GM23338 (cell line): Measurements from ENCODE around the gene STRBP. TPM values are rescaled to one million over a fixed set of nuclear protein-coding genes. Genes with fewer than 3 reads are reported as not detected.
A peak's percentile ranks its signal among the peaks of the same experiment; 100 is the strongest.

ENCODE experiments used
- ATAC-seq: fragments of 200-7000 bp; cut with Tn5 transposase; 3 replicates; pipeline ENCODE4 v1.9.1; 2020
- DNase-seq: peaks from one replicate; pipeline ENCODE4 v3.0.0-alpha.2; 2015; ENCODE audit warnings: low spot score
- H2AFZ ChIP-seq: fragments of 200-600 bp; sonication (generic); 2 replicates; pipeline ENCODE4 v1.8.0; 2016; ENCODE audit warnings: antibody characterized with exemption, mild to moderate bottlenecking, moderate library complexity
- H3F3A ChIP-seq: fragments of 200-600 bp; sonication (generic); replicated peaks from 2 replicates; pipeline ENCODE4 v1.8.0; 2017; ENCODE audit warnings: antibody characterized with exemption, mixed run types, low read depth
- H3K27ac ChIP-seq: fragments of 200-600 bp; sonication (generic); 2 replicates; pipeline ENCODE4 v1.6.1; 2016; ENCODE audit warnings: low read depth
- H3K27me3 ChIP-seq: fragments of 200-600 bp; sonication (generic); 2 replicates; pipeline ENCODE4 v1.8.0; 2016; ENCODE audit warnings: mild to moderate bottlenecking, mixed run types, moderate library complexity; ENCODE audit not compliant: insufficient read depth
- H3K36me3 ChIP-seq: fragments of 200-600 bp; sonication (generic); 2 replicates; pipeline ENCODE4 v1.8.0; 2016; ENCODE audit warnings: mild to moderate bottlenecking; ENCODE audit not compliant: insufficient read depth
- H3K4me1 ChIP-seq: fragments of 200-600 bp; sonication (generic); 2 replicates; pipeline ENCODE4 v1.8.0; 2016; ENCODE audit warnings: mild to moderate bottlenecking, moderate library complexity; ENCODE audit not compliant: insufficient read depth
- H3K4me2 ChIP-seq: fragments of 200-600 bp; sonication (generic); 2 replicates; pipeline ENCODE4 v1.7.1; 2017; ENCODE audit warnings: mixed run types
- H3K4me3 ChIP-seq: fragments of 200-600 bp; sonication (generic); 2 replicates; pipeline ENCODE4 v1.6.1; 2016; ENCODE audit warnings: mixed run types
- H3K79me2 ChIP-seq: fragments of 200-600 bp; sonication (generic); replicated peaks from 2 replicates; pipeline ENCODE4 v1.8.0; 2017; ENCODE audit warnings: mild to moderate bottlenecking; ENCODE audit not compliant: insufficient read depth
- H3K9me2 ChIP-seq: fragments of 200-600 bp; sonication (generic); 2 replicates; pipeline ENCODE4 v1.8.0; 2017; ENCODE audit not compliant: insufficient read depth
- H4K20me1 ChIP-seq: fragments of 200-600 bp; sonication (generic); replicated peaks from 2 replicates; pipeline ENCODE4 v1.8.0; 2017; ENCODE audit warnings: mild to moderate bottlenecking; ENCODE audit not compliant: insufficient read depth
- H3K27ac Mint-ChIP-seq: 2 replicates; pipeline ENCODE4 v1.8.0; 2020; ENCODE audit warnings: inconsistent platforms, mild to moderate bottlenecking, moderate library complexity, mixed read lengths
- H3K27me3 Mint-ChIP-seq: 3 replicates; pipeline ENCODE4 v1.8.0; 2022; ENCODE audit warnings: low read depth, mild to moderate bottlenecking, moderate library complexity, mixed read lengths, inconsistent platforms; ENCODE audit not compliant: insufficient read depth, poor library complexity
- H3K36me3 Mint-ChIP-seq: 3 replicates; pipeline ENCODE4 v1.8.0; 2021; ENCODE audit warnings: low read depth, mild to moderate bottlenecking, inconsistent platforms, moderate library complexity, mixed read lengths
- H3K4me1 Mint-ChIP-seq: 3 replicates; pipeline ENCODE4 v1.8.0; 2020; ENCODE audit warnings: mild to moderate bottlenecking, inconsistent platforms, mixed read lengths
- H3K4me3 Mint-ChIP-seq: 3 replicates; pipeline ENCODE4 v1.8.0; 2021; ENCODE audit warnings: moderate library complexity, mild to moderate bottlenecking, inconsistent platforms, mixed read lengths
- H3K9me3 Mint-ChIP-seq: 3 replicates; pipeline ENCODE4 v1.8.0; 2020; ENCODE audit warnings: moderate library complexity, mild to moderate bottlenecking, inconsistent platforms, mixed read lengths
- CREB1 ChIP-seq: fragments of 250-450 bp; sonication (Bioruptor Pico); IDR thresholded peaks from 2 replicates; pipeline ENCODE4 v1.5.0; 2020; ENCODE audit warnings: low read depth, mild to moderate bottlenecking, moderate library complexity
- CTCF ChIP-seq, 2 experiments: fragments of 200-600 bp in 1 of 2; sonication (generic) in 1 of 2; conservative IDR thresholded peaks; 2 replicates each; pipeline versions ENCODE4 v1.5.1 to v1.6.1; 2016 to 2017; ENCODE audit warnings: antibody characterized with exemption in 2 of 2, low read depth in 2 of 2, mild to moderate bottlenecking in 2 of 2, moderate library complexity in 1 of 2
- ETS1 ChIP-seq: IDR thresholded peaks from 2 replicates; pipeline ENCODE4 v1.6.1; 2016; ENCODE audit warnings: antibody characterized with exemption
- EZH2 ChIP-seq: fragments of 200-600 bp; sonication (generic); IDR thresholded peaks from one replicate; pipeline ENCODE4 v1.8.0; 2017; ENCODE audit warnings: antibody characterized with exemption, mild to moderate bottlenecking, low read depth; ENCODE audit not compliant: unreplicated experiment
- EZH2phosphoT487 ChIP-seq: fragments of 200-600 bp; sonication (generic); IDR thresholded peaks from one replicate; pipeline ENCODE4 v1.8.1; 2018; ENCODE audit warnings: antibody characterized with exemption; ENCODE audit not compliant: unreplicated experiment
- JUNB ChIP-seq: IDR thresholded peaks from one replicate; pipeline ENCODE4 v1.6.1; 2016; ENCODE audit warnings: antibody characterized with exemption; ENCODE audit not compliant: unreplicated experiment
- NANOG ChIP-seq: IDR thresholded peaks from 2 replicates; pipeline ENCODE4 v1.6.1; 2016; ENCODE audit warnings: antibody characterized with exemption, borderline replicate concordance
- POLR2AphosphoS5 ChIP-seq: IDR thresholded peaks from 2 replicates; pipeline ENCODE4 v1.6.1; 2016; ENCODE audit warnings: antibody characterized with exemption, low read depth
- REST ChIP-seq: IDR thresholded peaks from one replicate; pipeline ENCODE4 v1.6.1; 2018; ENCODE audit warnings: antibody characterized with exemption; ENCODE audit not compliant: unreplicated experiment
- STAT1 ChIP-seq: IDR thresholded peaks from one replicate; pipeline ENCODE4 v1.6.1; 2016; ENCODE audit warnings: antibody characterized with exemption; ENCODE audit not compliant: unreplicated experiment
- ZNF114 ChIP-seq: fragments of 250-450 bp; sonication (Bioruptor Pico); IDR thresholded peaks from 2 replicates; pipeline ENCODE4 v1.5.0; 2020; ENCODE audit warnings: mild to moderate bottlenecking, moderate library complexity
- ZNF331 ChIP-seq: fragments of 250-450 bp; sonication (Bioruptor Pico); IDR thresholded peaks from 2 replicates; pipeline ENCODE4 v1.5.0; 2020; ENCODE audit warnings: low read depth, mild to moderate bottlenecking, moderate library complexity
- polyA plus RNA-seq: library from polyadenylated mRNA; unstranded; fragments of >200 nt; fragmentation: Nextera tagmentation; extraction: Ambion mirVana; gene quantifications from 2 replicates; pipeline ENCODE4 v1.2.1, GENCODE V29; 2016
- total RNA-seq: library from RNA; depleted of rRNA; stranded (reverse); fragments of >200 nt; shearing (Covaris generic); gene quantifications from 2 replicates; pipeline ENCODE4 v1.2.3, GENCODE V29; 2014

The STRBP gene
- total and polyA plus RNA-seq, 2 experiments from 2014 or later, result 80.5 to 116 TPM

DNA sequence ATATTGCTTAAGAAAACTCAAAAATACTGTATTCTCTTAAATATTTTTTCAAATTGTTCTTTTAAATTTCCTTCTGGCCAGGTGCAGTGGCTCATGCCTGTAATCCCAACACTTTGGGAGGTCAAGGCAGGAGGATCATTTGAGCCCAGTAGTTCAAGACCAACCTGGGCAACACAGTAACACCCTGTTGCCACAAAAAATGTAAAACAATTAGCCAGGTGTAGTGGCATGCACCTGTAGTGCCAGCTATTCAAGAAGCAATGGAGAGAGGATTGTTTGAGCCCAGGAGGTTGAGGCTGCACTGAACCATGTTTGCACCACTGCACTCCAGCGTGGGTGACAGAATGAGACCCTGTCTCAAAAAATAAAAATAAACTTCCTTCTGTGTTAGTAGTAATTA lies 94.3 kb downstream of the STRBP start (continued):
- TF ChIP-seq POLR2AphosphoS5 (no peak), CTCF (conservative IDR thresholded peaks at IDR 0.05; ENCODE audit: low read depth in 2 of 2) (no peak), ZNF114 (CRISPR knock-in tag) (no peak)

GRCh38 chr9:123169926-123170325 lies 98.5 kb downstream of the STRBP start:
- DNase-seq, result no peak
- no peak for ATAC-seq
- TF ChIP-seq STAT1 (no peak), REST (no peak), EZH2 (no peak), POLR2AphosphoS5 (no peak), ZNF331 (no peak), NANOG (no peak), CREB1 (CRISPR knock-in tag) (no peak), ZNF114 (CRISPR knock-in tag) (no peak), CTCF (conservative IDR thresholded peaks at IDR 0.05; ENCODE audit: low read depth in 2 of 2) (no peak), EZH2phosphoT487 (no peak), JUNB (no peak), ETS1 (no peak)
- H3K27me3 ChIP-seq, result no peaks in the 10 kb centered on the region
- no peak overlapping the region for H3K4me3 ChIP-seq
- peaks cover 6% of the 10 kb centered on the region; the same call in 1 of the 2 replicates for H3F3A ChIP-seq
- H4K20me1 ChIP-seq, result no peaks in the 10 kb centered on the region
- no peaks in the 10 kb centered on the region for H3K9me3 Mint-ChIP-seq
- H3K4me1 ChIP-seq, result peaks cover 48% of the 10 kb centered on the region
- no peaks in the 10 kb centered on the region for H3K9me2 ChIP-seq
- H3K79me2 ChIP-seq, result peaks cover 5% of the 10 kb centered on the region; the same call in 1 of the 2 replicates
- H2AFZ ChIP-seq, result no peak overlapping the region
- H3K4me1 Mint-ChIP-seq, result peaks cover 61% of the 10 kb centered on the region
- H3K4me2 ChIP-seq, result 0 out of 2 replicates have a peak overlapping the region, but pooled peaks have one; percentile 3
- H3K27ac Mint-ChIP-seq, result no peak overlapping the region
- no peak overlapping the region for H3K27ac ChIP-seq
- H3K36me3 ChIP-seq, result no peaks in the 10 kb centered on the region
- H3K4me3 Mint-ChIP-seq, result no peak overlapping the region
- no peaks in the 10 kb centered on the region for H3K27me3 Mint-ChIP-seq
- peaks cover 23% of the 10 kb centered on the region; the same call in 2 of the 3 replicates for H3K36me3 Mint-ChIP-seq
